ENCODE measurements around the gene PARP8.
"Not testable (repeated sequence)": the region's sequence is repeated elsewhere in the genome, so short reads cannot be mapped to it uniquely, and the experiment has no call there.

Gene PARP8

DNA sequence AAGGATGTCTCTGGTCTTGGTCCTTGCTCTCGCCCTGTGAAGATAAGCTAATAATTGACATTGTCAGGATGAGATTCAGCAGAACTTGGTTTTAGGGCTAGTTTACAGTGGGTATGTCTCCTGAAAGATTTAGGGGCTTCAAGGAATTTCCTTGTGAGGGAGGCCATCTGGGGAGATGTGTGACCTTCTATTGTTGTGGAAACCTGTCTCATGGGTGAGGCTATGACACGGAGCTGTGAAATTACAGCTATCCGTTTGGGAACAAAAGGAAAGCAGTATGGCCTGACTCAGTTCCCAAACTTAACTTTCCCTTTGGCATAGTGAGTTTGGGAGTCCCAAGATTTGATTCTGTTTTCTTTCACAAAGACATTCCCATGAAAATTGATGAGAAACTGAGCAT is 142.0 kb downstream of the PARP8 start:
- no peak for DNase-seq (ENCODE audit: low read depth)
- no peak overlapping the region for H3K4me3 ChIP-seq (ENCODE audit: low read depth, low read length)
- TF ChIP-seq CTCF (IDR thresholded peaks at IDR 0.05; ENCODE audit: control insufficient read depth, extremely low read depth, insufficient read depth): no peak

- not testable (repeated sequence) for DNase-seq (ENCODE audit: low read depth); H3K4me3 ChIP-seq (ENCODE audit: low read depth, low read length)
Measured at GRCh38 chr5:50811746-50812145, 145.3 kb downstream of the PARP8 start.

DNA sequence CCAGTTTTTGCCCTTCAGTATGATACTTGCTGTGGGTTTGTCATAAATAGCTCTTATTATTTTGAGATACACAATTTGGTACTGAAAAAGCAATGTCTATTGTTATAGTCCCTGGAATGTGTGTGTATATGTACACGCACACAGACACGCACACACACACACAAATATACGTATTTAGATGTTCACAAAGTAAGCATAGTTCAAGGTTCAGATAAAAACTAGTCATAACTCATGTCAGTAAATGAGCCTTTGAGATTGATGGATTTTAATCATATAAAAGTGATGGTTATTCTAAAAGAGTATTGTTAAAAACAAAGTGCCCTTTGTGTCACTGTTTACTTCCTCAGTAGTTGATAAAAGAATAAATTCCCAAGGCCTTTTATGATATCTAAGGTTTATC is 147.3 kb downstream of the PARP8 start:
- TF ChIP-seq CTCF (IDR thresholded peaks at IDR 0.05; ENCODE audit: control insufficient read depth, extremely low read depth, insufficient read depth): no peak
- DNase-seq (ENCODE audit: low read depth): no peak
- H3K4me3 ChIP-seq (ENCODE audit: low read depth, low read length): no peak overlapping the region

GRCh38 chr5:50814556-50814955 is 148.1 kb downstream of the PARP8 start:
- no peak overlapping the region for H3K4me3 ChIP-seq (ENCODE audit: low read depth, low read length)
- no peak for DNase-seq (ENCODE audit: low read depth)
- no peak for TF ChIP-seq CTCF (IDR thresholded peaks at IDR 0.05; ENCODE audit: control insufficient read depth, extremely low read depth, insufficient read depth)

DNA sequence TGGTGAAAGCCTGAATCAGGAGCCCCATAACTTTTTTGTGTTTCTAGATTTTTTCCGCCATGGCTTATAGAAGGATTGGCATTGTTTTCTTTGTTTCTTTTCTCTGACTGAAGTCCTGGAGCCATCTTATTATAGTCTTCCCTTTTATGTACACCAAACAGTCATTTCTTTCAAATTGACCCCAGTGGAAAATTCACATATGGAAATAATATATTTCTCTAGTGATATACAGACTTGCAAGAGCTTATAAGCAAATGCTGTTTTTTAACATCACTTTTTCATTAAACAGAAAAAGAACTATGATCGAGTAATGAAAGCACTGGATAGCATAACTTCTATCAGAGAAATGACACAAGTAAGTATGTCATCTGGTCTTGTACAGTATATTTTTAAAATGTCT is 155.6 kb downstream of the PARP8 start:
- TF ChIP-seq CTCF (IDR thresholded peaks at IDR 0.05; ENCODE audit: control insufficient read depth, extremely low read depth, insufficient read depth): no peak
- no peak overlapping the region for H3K4me3 ChIP-seq (ENCODE audit: low read depth, low read length)
- no peak for DNase-seq (ENCODE audit: low read depth)

DNA sequence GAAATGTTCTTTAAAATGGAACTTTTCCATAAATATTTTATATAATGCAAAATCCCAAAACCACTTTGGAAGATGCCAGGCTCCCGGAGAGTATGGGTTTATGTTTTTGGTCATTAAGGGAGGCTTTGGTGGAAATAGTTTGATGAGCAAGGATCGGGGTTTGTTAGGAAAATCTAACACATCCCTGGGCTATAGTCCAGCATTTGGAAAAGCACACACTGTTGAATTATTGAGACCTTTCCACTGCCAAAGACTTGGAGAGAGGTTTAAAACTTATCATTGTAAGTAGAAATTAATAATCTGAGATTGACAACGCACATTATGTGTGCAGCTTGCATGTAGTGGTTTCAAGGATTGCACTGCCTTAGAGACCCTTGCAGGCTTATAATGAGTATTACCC is 156.3 kb downstream of the PARP8 start:
- no peak for TF ChIP-seq CTCF (IDR thresholded peaks at IDR 0.05; ENCODE audit: control insufficient read depth, extremely low read depth, insufficient read depth)
- DNase-seq (ENCODE audit: low read depth): no peak

DNA sequence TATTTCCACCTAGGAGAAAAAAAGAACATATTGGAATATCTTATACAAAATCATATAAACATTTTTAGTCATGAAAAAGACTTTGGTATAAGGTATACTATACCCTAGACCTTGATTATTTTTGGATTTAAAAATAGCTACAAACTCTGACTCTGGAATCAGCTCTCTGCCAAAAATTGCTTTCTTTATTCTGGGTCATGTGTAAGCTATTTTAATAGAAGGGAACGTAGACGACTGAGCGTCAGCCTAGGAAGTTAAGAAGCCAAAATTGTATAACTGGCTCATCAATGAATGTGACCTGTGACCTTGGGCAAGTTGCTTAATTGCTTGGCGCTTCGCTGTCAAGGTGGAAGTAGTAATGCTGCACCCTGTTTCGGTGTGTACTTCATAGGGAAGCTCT is 157.1 kb downstream of the PARP8 start:
- no peak for DNase-seq (ENCODE audit: low read depth)
- no peak for TF ChIP-seq CTCF (IDR thresholded peaks at IDR 0.05; ENCODE audit: control insufficient read depth, extremely low read depth, insufficient read depth)
- no peak overlapping the region for H3K4me3 ChIP-seq (ENCODE audit: low read depth, low read length)

More for the DNA sequence above, 156.3 kb downstream of the PARP8 start:
- H3K4me3 ChIP-seq (ENCODE audit: low read depth, low read length): no peak overlapping the region

DNA sequence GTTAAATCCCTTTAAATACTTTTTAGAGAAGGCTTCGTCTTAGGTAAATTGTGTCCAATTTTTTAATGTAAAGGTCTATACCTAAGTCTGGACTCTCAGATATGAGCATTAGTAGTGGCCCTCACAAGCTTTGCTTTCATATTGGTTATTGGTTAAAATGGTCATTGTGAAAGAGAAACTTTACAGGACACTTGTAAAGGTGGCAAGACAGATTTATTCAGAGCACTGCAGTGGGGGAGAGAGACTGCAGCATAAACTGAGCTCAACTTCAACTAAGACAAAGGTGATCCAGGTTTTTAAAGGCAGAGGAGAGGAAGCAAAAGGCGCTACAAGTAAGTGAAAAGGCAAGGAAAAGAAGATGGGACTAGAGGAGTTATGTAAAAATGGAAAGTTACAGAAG is 157.7 kb downstream of the PARP8 start:
- TF ChIP-seq CTCF (IDR thresholded peaks at IDR 0.05; ENCODE audit: control insufficient read depth, extremely low read depth, insufficient read depth): no peak
- no peak overlapping the region for H3K4me3 ChIP-seq (ENCODE audit: low read depth, low read length)
- no peak for DNase-seq (ENCODE audit: low read depth)

Data from LNCaP clone FGC (cell line).